Vagina (tissue), 2 donors: ENCODE measurements around the gene FBXO44.

Experiments used
- CTCF ChIP-seq, 3 experiments: fragments of 450-650 bp in 2 of 3; fragments of 200-600 bp in 1 of 3; sonication (generic) in 1 of 3; IDR thresholded peaks; one replicate each; pipeline ENCODE4 v1.5.1; 2017 to 2019; ENCODE audit warnings: antibody characterized with exemption in 3 of 3, mild to moderate bottlenecking in 2 of 3, moderate library complexity in 2 of 3
- POLR2A ChIP-seq, 2 donors: fragments of 450-650 bp; IDR thresholded peaks; one replicate each; pipeline ENCODE4 v1.6.1; 2017; ENCODE audit warnings: antibody characterized with exemption in 2 of 2, mild to moderate bottlenecking in 2 of 2, moderate library complexity in 2 of 2
- POLR2AphosphoS5 ChIP-seq, 2 donors: sonication (generic); formaldehyde crosslinking; IDR thresholded peaks; one replicate each; pipeline ENCODE4 v1.9.0; 2017; ENCODE audit warnings: antibody characterized with exemption in 2 of 2, mild to moderate bottlenecking in 2 of 2, low read depth in 1 of 2; ENCODE audit not compliant: insufficient read depth in 1 of 2

- TF ChIP-seq POLR2A (IDR thresholded peaks at IDR 0.05), result no peak
- TF ChIP-seq CTCF (IDR thresholded peaks at IDR 0.05), result no peak
- TF ChIP-seq POLR2AphosphoS5 (IDR thresholded peaks at IDR 0.05; ENCODE audit: insufficient read depth in 1 of 2, low read depth in 1 of 2), result no peak
Measured at GRCh38 chr1:11649624-11650330, 4.9 kb upstream of the FBXO44 start.
